Smooth muscle cell (in vitro differentiated cells): ENCODE measurements around the gene TMEM132D. TPM values are rescaled to one million over a fixed set of nuclear protein-coding genes. Genes with fewer than 3 reads are reported as not detected.

ENCODE experiments used
- DNase-seq: peaks from one replicate; lab custom pipeline; 2025; ENCODE audit not compliant: unreplicated experiment; lab: John Stamatoyannopoulos, UW
- H2AFZ ChIP-seq: fragments of 200-600 bp; sonication (generic); 2 replicates; pipeline ENCODE4 v1.6.0; 2016; ENCODE audit warnings: antibody characterized with exemption, low read depth, mild to moderate bottlenecking
- H3F3A ChIP-seq: fragments of 200-600 bp; sonication (generic); 2 replicates; pipeline ENCODE4 v1.6.0; 2017; ENCODE audit warnings: antibody characterized with exemption, low read depth
- H3K27ac ChIP-seq: fragments of 200-600 bp; sonication (generic); 2 replicates; pipeline ENCODE4 v1.5.1; 2016; ENCODE audit warnings: low read depth, mild to moderate bottlenecking
- H3K27me3 ChIP-seq: fragments of 200-600 bp; sonication (generic); 2 replicates; pipeline ENCODE4 v1.6.1; 2016; ENCODE audit warnings: low read depth, mild to moderate bottlenecking
- H3K36me3 ChIP-seq: fragments of 200-600 bp; sonication (generic); 2 replicates; pipeline ENCODE4 v1.5.1; 2016; ENCODE audit warnings: low read depth
- H3K4me1 ChIP-seq: fragments of 200-600 bp; sonication (generic); 2 replicates; pipeline ENCODE4 v1.5.1; 2016; ENCODE audit warnings: low read depth
- H3K4me2 ChIP-seq: fragments of 200-600 bp; sonication (generic); 2 replicates; pipeline ENCODE4 v1.6.0; 2016; ENCODE audit warnings: mild to moderate bottlenecking
- H3K4me3 ChIP-seq: fragments of 200-600 bp; sonication (generic); 2 replicates; pipeline ENCODE4 v1.5.1; 2016; ENCODE audit warnings: mild to moderate bottlenecking
- H3K79me2 ChIP-seq: fragments of 200-600 bp; sonication (generic); 2 replicates; pipeline ENCODE4 v1.6.0; 2016; ENCODE audit warnings: low read depth, mild to moderate bottlenecking
- H3K9ac ChIP-seq: fragments of 200-600 bp; sonication (generic); 2 replicates; pipeline ENCODE4 v1.6.0; 2016; ENCODE audit warnings: low read depth
- H3K9me3 ChIP-seq: fragments of 200-600 bp; sonication (generic); replicated peaks from 2 replicates; pipeline ENCODE4 v1.5.1; 2016; ENCODE audit warnings: low read depth
- H4K20me1 ChIP-seq: fragments of 200-600 bp; sonication (generic); 2 replicates; pipeline ENCODE4 v1.6.0; 2016; ENCODE audit warnings: low read depth
- CTCF ChIP-seq: fragments of 200-600 bp; sonication (generic); IDR thresholded peaks from 2 replicates; pipeline ENCODE4 v1.5.1; 2017; ENCODE audit warnings: borderline replicate concordance, mild to moderate bottlenecking, antibody characterized with exemption; ENCODE audit not compliant: insufficient read depth, poor library complexity, severe bottlenecking
- WGBS: methylation state at CpG from one replicate; pipeline ENCODE4 v1.1.7; 2016; ENCODE audit warnings: low lambda C conversion rate; 5-methylcytosine and 5-hydroxymethylcytosine counted together
- polyA plus RNA-seq: library from polyadenylated mRNA; unstranded; fragments of >200 nt; fragmentation: Nextera tagmentation; extraction: Ambion mirVana; gene quantifications from 2 replicates; pipeline ENCODE4 v1.2.1, GENCODE V29; 2016
- total RNA-seq: library from RNA; depleted of rRNA; stranded (reverse); fragments of >200 nt; gene quantifications from 2 replicates; pipeline ENCODE4 v1.2.3, GENCODE V29; 2014

Gene TMEM132D
- total and polyA plus RNA-seq, 2 experiments from 2014 or later: not detected

GRCh38 chr12:129564768-129565167, 339.1 kb downstream of the TMEM132D start:
- no peaks in the 10 kb centered on the region for H3K36me3 ChIP-seq
- H3K9me3 ChIP-seq: no peaks in the 10 kb centered on the region
- no peak overlapping the region for H3K27ac ChIP-seq
- no peaks in the 10 kb centered on the region for H3K4me1 ChIP-seq
- no peak overlapping the region for H3K9ac ChIP-seq
- H2AFZ ChIP-seq: no peak overlapping the region
- no peaks in the 10 kb centered on the region for H3F3A ChIP-seq
- H3K4me3 ChIP-seq: no peak overlapping the region
- no peaks in the 10 kb centered on the region for H4K20me1 ChIP-seq
- 84% methylated on average over 2 of the region's 2 CpGs for WGBS
- TF ChIP-seq CTCF: no peak
- no peaks in the 10 kb centered on the region for H3K27me3 ChIP-seq
- DNase-seq: no peak
- H3K4me2 ChIP-seq: no peak overlapping the region
- H3K79me2 ChIP-seq: no peaks in the 10 kb centered on the region

DNA sequence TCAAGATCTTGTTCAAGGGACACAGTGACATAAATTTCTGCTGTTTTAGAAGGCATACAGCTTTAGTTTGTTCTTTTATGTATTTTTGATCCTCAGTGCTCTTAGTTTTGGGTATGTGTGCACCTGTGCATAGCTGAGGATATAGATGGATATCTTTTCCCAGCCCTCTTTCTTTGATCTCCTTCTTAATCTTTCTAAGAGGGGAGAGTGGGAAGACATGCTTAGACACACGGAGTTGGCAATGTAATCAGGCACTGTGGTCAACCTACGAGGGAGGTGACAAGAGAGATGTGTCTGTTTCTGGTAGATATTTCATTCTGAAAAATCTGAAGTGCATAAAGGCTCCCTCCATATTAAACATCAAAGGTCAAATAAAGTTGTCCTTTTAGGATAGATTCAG, 340.6 kb downstream of the TMEM132D start:
- no peak overlapping the region for H3K9ac ChIP-seq
- DNase-seq: no peak
- no peak overlapping the region for H3K4me3 ChIP-seq
- no peak for TF ChIP-seq CTCF
- H3K4me1 ChIP-seq: no peaks in the 10 kb centered on the region
- no peaks in the 10 kb centered on the region for H3K36me3 ChIP-seq
- H2AFZ ChIP-seq: no peak overlapping the region
- no peaks in the 10 kb centered on the region for H3F3A ChIP-seq
- no peak overlapping the region for H3K27ac ChIP-seq
- WGBS: 70% methylated on average over 2 of the region's 2 CpGs
- no peaks in the 10 kb centered on the region for H3K79me2 ChIP-seq
- H3K4me2 ChIP-seq: no peak overlapping the region
- H3K27me3 ChIP-seq: no peaks in the 10 kb centered on the region
- no peaks in the 10 kb centered on the region for H3K9me3 ChIP-seq
- no peaks in the 10 kb centered on the region for H4K20me1 ChIP-seq

GRCh38 chr12:129561304-129561703, 342.5 kb downstream of the TMEM132D start:
- no peaks in the 10 kb centered on the region for H3K4me1 ChIP-seq
- H3K9me3 ChIP-seq: no peaks in the 10 kb centered on the region
- no peaks in the 10 kb centered on the region for H3K27me3 ChIP-seq
- no peaks in the 10 kb centered on the region for H3F3A ChIP-seq
- H3K9ac ChIP-seq: no peak overlapping the region
- no peak overlapping the region for H3K4me3 ChIP-seq
- no peak for DNase-seq
- H3K79me2 ChIP-seq: no peaks in the 10 kb centered on the region
- H3K27ac ChIP-seq: no peak overlapping the region
- 64% methylated on average over 2 of the region's 2 CpGs for WGBS
- H3K4me2 ChIP-seq: no peak overlapping the region
- no peaks in the 10 kb centered on the region for H4K20me1 ChIP-seq
- H2AFZ ChIP-seq: no peak overlapping the region
- TF ChIP-seq CTCF: no peak
- no peaks in the 10 kb centered on the region for H3K36me3 ChIP-seq

- Histone ChIP-seq H3K27ac (no peak overlapping the region), H3K27me3 (no peaks in the 10 kb centered on the region), H3K79me2 (no peaks in the 10 kb centered on the region), H2AFZ (no peak overlapping the region), H4K20me1 (no peaks in the 10 kb centered on the region), H3K9ac (no peak overlapping the region), H3F3A (no peaks in the 10 kb centered on the region), H3K4me1 (no peaks in the 10 kb centered on the region), H3K4me3 (no peak overlapping the region), H3K36me3 (no peaks in the 10 kb centered on the region), H3K4me2 (no peak overlapping the region), H3K9me3 (no peaks in the 10 kb centered on the region)
- no peak for TF ChIP-seq CTCF
- WGBS: 81% methylated on average over 4 of the region's 4 CpGs
- DNase-seq: no peak
Measured at GRCh38 chr12:129559776-129560175, 344.0 kb downstream of the TMEM132D start.
